ENCODE results near the gene EYS.
"Not testable (repeated sequence)": the region's sequence is repeated elsewhere in the genome, so short reads cannot be mapped to it uniquely, and the experiment has no call there.

Gene EYS

DNA sequence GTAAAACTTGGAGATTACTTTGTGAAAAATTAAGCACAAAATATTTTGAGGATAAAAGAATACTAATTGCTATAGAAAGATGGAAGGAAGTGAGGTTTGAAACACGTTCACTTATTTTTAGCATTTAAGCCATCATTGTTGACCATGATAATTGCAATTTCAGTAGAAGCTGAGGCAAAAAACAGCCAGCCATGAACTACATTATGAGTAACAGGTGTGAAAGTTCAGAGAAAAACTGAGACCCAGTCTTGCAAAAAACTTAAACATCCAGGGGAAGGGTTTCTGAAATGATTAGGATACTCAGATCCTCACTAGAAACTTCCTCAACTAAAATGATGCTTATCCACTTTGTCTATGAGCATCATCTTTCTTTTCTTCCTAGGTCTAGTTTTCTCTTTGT is 1452.0 kb downstream of the EYS start:
- Histone ChIP-seq H3K36me3 (ENCODE audit: insufficient read depth, low read length) (no peaks in the 10 kb centered on the region), H3K27ac (no peak overlapping the region), H3K4me3 (no peak overlapping the region), H3K9ac (ENCODE audit: insufficient read length) (no peak overlapping the region), H3K9me3 (ENCODE audit: low read depth, low read length) (no peaks in the 10 kb centered on the region)
- DNase-seq (ENCODE audit: low read depth, low spot score) = no peak
- TF ChIP-seq EZH2 (IDR thresholded peaks at IDR 0.05) = no peak
- no peak for TF ChIP-seq FOXP2 (optimal IDR thresholded peaks at IDR 0.05; ENCODE audit: control extremely low read depth, extremely low read length, insufficient read depth)
- no peak for TF ChIP-seq POLR2AphosphoS5 (IDR thresholded peaks at IDR 0.05; ENCODE audit: borderline replicate concordance, low read depth, low read length)

DNA sequence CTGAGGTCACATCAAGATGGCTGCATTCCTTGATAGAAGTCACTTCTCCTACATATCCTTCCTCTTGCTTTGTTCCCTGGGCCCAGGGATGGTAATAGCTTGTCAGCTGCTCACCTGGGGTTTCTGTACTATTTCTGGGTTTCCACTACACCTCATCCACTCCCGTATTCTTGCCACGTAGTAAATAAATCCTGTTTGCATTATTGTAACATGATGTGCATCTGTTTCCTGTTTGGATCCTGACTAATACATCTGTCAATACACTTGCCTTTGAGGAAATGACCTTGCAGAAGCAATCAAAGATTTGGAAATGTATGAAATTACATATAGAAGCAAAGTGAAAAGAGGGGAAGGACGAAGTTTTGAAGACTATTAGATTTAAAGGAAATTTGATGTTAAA is 1452.5 kb downstream of the EYS start:
- DNase-seq (ENCODE audit: low read depth, low spot score) = no peak
- no peak overlapping the region for H3K4me3 ChIP-seq
- H3K9ac ChIP-seq (ENCODE audit: insufficient read length) = no peak overlapping the region
- no peaks in the 10 kb centered on the region for H3K9me3 ChIP-seq (ENCODE audit: low read depth, low read length)
- no peak for TF ChIP-seq FOXP2 (optimal IDR thresholded peaks at IDR 0.05; ENCODE audit: control extremely low read depth, extremely low read length, insufficient read depth)
- no peak for TF ChIP-seq POLR2AphosphoS5 (IDR thresholded peaks at IDR 0.05; ENCODE audit: borderline replicate concordance, low read depth, low read length)
- TF ChIP-seq EZH2 (IDR thresholded peaks at IDR 0.05) = no peak
- no peak overlapping the region for H3K27ac ChIP-seq
- H3K36me3 ChIP-seq (ENCODE audit: insufficient read depth, low read length) = no peaks in the 10 kb centered on the region

DNA sequence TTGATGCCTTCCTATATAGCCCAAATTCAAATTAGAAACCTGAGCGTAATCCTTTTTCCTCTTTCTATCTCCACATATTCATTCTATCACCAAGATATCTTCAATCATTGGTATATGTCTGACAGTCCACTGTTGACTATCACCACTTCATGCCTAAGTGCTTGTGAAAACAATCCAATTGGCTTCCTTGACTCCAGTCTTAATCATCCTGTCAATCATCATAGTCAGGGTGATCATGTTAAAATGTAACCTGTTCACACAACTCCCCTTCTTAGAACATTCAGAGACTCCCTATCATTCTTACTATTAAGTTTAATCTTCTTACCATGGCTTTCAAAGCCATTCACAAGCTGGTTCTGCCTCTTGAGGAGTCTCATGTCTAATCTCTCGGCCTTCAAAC is 1454.8 kb downstream of the EYS start:
- DNase-seq (ENCODE audit: low read depth, low spot score) = no peak
- no peak for TF ChIP-seq EZH2 (IDR thresholded peaks at IDR 0.05)
- no peak for TF ChIP-seq POLR2AphosphoS5 (IDR thresholded peaks at IDR 0.05; ENCODE audit: borderline replicate concordance, low read depth, low read length)
- TF ChIP-seq FOXP2 (optimal IDR thresholded peaks at IDR 0.05; ENCODE audit: control extremely low read depth, extremely low read length, insufficient read depth) = no peak
- H3K27ac ChIP-seq = no peak overlapping the region
- H3K9ac ChIP-seq (ENCODE audit: insufficient read length) = no peak overlapping the region
- no peak overlapping the region for H3K4me3 ChIP-seq
- no peaks in the 10 kb centered on the region for H3K36me3 ChIP-seq (ENCODE audit: insufficient read depth, low read length)
- no peaks in the 10 kb centered on the region for H3K9me3 ChIP-seq (ENCODE audit: low read depth, low read length)

DNA sequence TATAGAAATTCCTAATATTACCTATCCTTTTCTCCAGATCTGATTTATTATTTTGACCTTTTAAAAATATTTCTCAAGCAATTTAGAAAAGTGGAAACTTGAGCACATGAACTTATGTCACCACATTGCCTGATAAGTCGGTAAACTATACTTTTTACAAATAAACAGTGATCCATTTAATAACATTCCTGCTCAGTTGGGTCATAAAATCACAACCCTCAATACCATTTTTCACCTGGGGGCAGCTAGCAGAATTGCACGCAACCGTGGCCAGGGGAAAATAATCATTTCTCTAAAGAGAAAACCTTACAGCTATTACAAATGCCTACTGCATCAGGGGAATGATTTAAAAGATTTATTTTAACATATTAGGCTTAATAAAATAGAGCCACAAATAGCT is 1456.9 kb downstream of the EYS start:
- no peak for DNase-seq (ENCODE audit: low read depth, low spot score)
- no peaks in the 10 kb centered on the region for H3K36me3 ChIP-seq (ENCODE audit: insufficient read depth, low read length)
- no peak for TF ChIP-seq FOXP2 (optimal IDR thresholded peaks at IDR 0.05; ENCODE audit: control extremely low read depth, extremely low read length, insufficient read depth)
- no peak for TF ChIP-seq EZH2 (IDR thresholded peaks at IDR 0.05)
- no peak for TF ChIP-seq POLR2AphosphoS5 (IDR thresholded peaks at IDR 0.05; ENCODE audit: borderline replicate concordance, low read depth, low read length)
- no peak overlapping the region for H3K9ac ChIP-seq (ENCODE audit: insufficient read length)
- H3K4me3 ChIP-seq = no peak overlapping the region
- no peaks in the 10 kb centered on the region for H3K9me3 ChIP-seq (ENCODE audit: low read depth, low read length)
- H3K27ac ChIP-seq = no peak overlapping the region

DNA sequence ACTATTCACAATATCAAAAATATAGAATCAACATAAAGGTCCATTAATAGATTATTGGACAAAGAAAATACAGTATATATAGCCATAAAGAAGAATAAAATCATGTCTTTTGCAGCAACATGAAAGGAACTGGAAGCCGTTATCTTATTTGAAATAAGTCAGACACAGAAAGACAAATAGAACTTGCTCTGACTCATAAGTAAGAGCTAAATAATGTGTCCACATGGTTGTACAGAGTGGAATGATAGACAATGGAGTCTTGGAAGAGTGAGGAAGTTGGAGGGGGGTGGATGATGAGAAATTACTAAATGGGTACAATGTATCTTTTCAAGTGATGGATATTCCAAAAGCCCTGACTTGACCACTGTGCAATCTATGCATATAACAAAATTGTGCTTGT is 1457.9 kb downstream of the EYS start:
- Histone ChIP-seq H3K36me3 (ENCODE audit: insufficient read depth, low read length) (no peaks in the 10 kb centered on the region), H3K4me3 (no peak overlapping the region), H3K27ac (no peak overlapping the region), H3K9ac (ENCODE audit: insufficient read length) (no peak overlapping the region), H3K9me3 (ENCODE audit: low read depth, low read length) (no peaks in the 10 kb centered on the region)
- TF ChIP-seq FOXP2 (optimal IDR thresholded peaks at IDR 0.05; ENCODE audit: control extremely low read depth, extremely low read length, insufficient read depth) = no peak
- no peak for TF ChIP-seq POLR2AphosphoS5 (IDR thresholded peaks at IDR 0.05; ENCODE audit: borderline replicate concordance, low read depth, low read length)
- TF ChIP-seq EZH2 (IDR thresholded peaks at IDR 0.05) = no peak
- no peak for DNase-seq (ENCODE audit: low read depth, low spot score)

DNA sequence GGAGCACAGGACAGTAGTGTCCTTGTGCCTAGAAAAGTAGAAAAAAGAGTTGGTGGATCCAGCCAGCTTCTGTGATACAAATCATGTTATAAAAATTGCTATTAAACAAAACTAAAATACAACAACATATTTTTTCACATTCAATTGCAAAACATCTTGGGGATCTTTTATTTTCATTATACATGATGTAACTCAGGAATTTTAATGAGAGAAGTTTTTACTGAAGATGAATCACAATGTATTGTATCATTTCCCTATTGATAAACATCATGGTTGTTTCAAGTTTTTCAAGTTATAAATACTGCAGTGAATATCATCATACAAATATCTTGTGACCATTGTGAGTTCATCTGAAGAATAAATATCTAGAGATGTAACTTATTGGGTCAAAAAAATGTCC is 1463.4 kb downstream of the EYS start:
- Histone ChIP-seq H3K36me3 (ENCODE audit: insufficient read depth, low read length) (no peaks in the 10 kb centered on the region), H3K4me3 (no peak overlapping the region), H3K9ac (ENCODE audit: insufficient read length) (no peak overlapping the region), H3K9me3 (ENCODE audit: low read depth, low read length) (no peaks in the 10 kb centered on the region), H3K27ac (no peak overlapping the region)
- TF ChIP-seq FOXP2 (optimal IDR thresholded peaks at IDR 0.05; ENCODE audit: control extremely low read depth, extremely low read length, insufficient read depth) (no peak), EZH2 (IDR thresholded peaks at IDR 0.05) (no peak), POLR2AphosphoS5 (IDR thresholded peaks at IDR 0.05; ENCODE audit: borderline replicate concordance, low read depth, low read length) (no peak)
- DNase-seq (ENCODE audit: low read depth, low spot score) = no peak

DNA sequence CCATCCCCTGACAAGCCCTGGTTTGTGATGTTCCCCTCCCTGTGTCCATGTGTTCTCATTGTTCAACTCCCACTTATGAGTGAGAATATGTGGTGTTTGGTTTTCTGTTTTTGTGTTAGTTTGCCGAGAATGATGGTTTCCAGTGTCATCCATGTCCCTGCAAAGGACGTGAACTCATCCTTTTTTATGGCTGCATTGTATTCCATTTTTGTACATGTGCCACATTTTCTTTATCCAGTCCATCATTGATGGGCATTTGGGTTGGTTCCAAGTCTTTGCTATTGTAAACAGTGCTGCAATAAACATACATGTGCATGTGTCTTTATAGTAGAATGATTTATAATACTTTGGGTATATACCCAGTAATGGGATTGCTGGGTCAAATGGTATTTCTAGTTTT is 1468.1 kb downstream of the EYS start:
- not testable (repeated sequence) for H3K36me3 ChIP-seq (ENCODE audit: insufficient read depth, low read length); H3K9ac ChIP-seq (ENCODE audit: insufficient read length); H3K9me3 ChIP-seq (ENCODE audit: low read depth, low read length); H3K27ac ChIP-seq; H3K4me3 ChIP-seq; DNase-seq (ENCODE audit: low read depth, low spot score)

DNA sequence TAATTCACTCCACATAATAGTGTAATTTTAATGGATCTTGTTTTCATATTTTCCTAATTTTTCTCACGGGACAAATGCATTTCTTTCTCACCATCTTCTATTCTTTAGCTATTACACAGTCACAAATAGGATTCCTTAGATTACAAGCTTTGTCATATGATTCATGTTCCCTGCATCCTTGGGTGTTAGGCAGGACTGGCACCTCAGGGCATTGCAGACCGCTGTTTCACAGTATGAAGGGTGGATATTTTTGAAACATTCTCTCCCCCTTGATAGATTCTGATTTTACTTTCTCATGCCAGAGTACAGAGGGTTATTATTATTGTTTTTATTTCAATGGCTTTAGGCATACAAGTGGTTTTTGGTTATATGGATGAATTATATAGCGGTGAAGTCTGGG is 1469.0 kb downstream of the EYS start:
- TF ChIP-seq EZH2 (IDR thresholded peaks at IDR 0.05) (no peak), POLR2AphosphoS5 (IDR thresholded peaks at IDR 0.05; ENCODE audit: borderline replicate concordance, low read depth, low read length) (no peak), FOXP2 (optimal IDR thresholded peaks at IDR 0.05; ENCODE audit: control extremely low read depth, extremely low read length, insufficient read depth) (no peak)
- no peak for DNase-seq (ENCODE audit: low read depth, low spot score)
- H3K27ac ChIP-seq = no peak overlapping the region
- H3K9ac ChIP-seq (ENCODE audit: insufficient read length) = no peak overlapping the region
- H3K36me3 ChIP-seq (ENCODE audit: insufficient read depth, low read length) = no peaks in the 10 kb centered on the region
- no peaks in the 10 kb centered on the region for H3K9me3 ChIP-seq (ENCODE audit: low read depth, low read length)
- H3K4me3 ChIP-seq = no peak overlapping the region

DNA sequence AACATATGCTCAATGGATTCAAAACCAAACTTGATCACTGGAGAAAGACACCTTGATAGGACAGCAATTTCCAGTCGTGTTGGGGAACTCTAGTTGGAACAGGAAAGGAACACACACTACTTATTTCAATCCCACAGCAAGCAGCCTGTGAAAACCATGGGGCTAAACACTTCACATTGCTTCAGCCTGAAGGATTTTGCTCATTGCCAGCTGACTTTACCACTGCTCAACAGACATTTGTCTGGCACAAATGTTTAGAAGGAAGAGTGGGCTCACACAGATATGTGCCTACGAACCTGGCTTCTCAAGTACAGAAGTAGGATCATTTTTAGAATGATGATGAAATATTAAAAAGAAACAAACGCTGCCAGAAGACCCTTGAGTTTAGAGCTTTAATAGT is 1473.3 kb downstream of the EYS start:
- TF ChIP-seq EZH2 (IDR thresholded peaks at IDR 0.05) = no peak
- no peak for TF ChIP-seq POLR2AphosphoS5 (IDR thresholded peaks at IDR 0.05; ENCODE audit: borderline replicate concordance, low read depth, low read length)
- no peak for TF ChIP-seq FOXP2 (optimal IDR thresholded peaks at IDR 0.05; ENCODE audit: control extremely low read depth, extremely low read length, insufficient read depth)
- no peak for DNase-seq (ENCODE audit: low read depth, low spot score)
- no peaks in the 10 kb centered on the region for H3K36me3 ChIP-seq (ENCODE audit: insufficient read depth, low read length)
- H3K9me3 ChIP-seq (ENCODE audit: low read depth, low read length) = no peaks in the 10 kb centered on the region
- H3K4me3 ChIP-seq = no peak overlapping the region
- no peak overlapping the region for H3K9ac ChIP-seq (ENCODE audit: insufficient read length)
- H3K27ac ChIP-seq = no peak overlapping the region

Data from SK-N-MC (cell line).